ENCODE data around the gene CYP4V2. TPM values are rescaled to one million over a fixed set of nuclear protein-coding genes. Genes with fewer than 3 reads are reported as not detected.
"Not testable (repeated sequence)": the region's sequence is repeated elsewhere in the genome, so short reads cannot be mapped to it uniquely, and the experiment has no call there.

Gene CYP4V2
- total RNA-seq, 4 donors from 2014 or later = 36.6 to 66.9 (median 48.2) TPM

- H3K9me3 ChIP-seq = no peaks in the 10 kb centered on the region
- intact Hi-C loops (cut with DNase I) = no loop called here
- 95 to 96% methylated on average over 4 of the region's 4 CpGs for WGBS, 2 donors
These were observed 44.8 kb downstream of the CYP4V2 start for GRCh38 chr4:186236126-186236525.

GRCh38 chr4:186240452-186240847 lies 49.1 kb downstream of the CYP4V2 start:
- no peaks in the 10 kb centered on the region for H3K36me3 ChIP-seq
- DNase-seq = no peak
- no peak overlapping the region for H3K27ac ChIP-seq
- intact Hi-C loops (cut with DNase I) = no loop called here
- no peaks in the 10 kb centered on the region for H3K4me1 ChIP-seq
- TF ChIP-seq POLR2A (IDR thresholded peaks at IDR 0.05) (no peak), CTCF (IDR thresholded peaks at IDR 0.05) (no peak)
- no peaks in the 10 kb centered on the region for H3K27me3 ChIP-seq
- no peaks in the 10 kb centered on the region for H3K9me3 ChIP-seq
- WGBS, 2 donors = 88 to 93% methylated on average over 7 of the region's 7 CpGs
- no peak overlapping the region for H3K4me3 ChIP-seq (replicated peaks in 1 of 3)

More at GRCh38 chr4:186236126-186236525, 44.8 kb downstream of the CYP4V2 start:
- Histone ChIP-seq H3K27ac (no peak overlapping the region), H3K4me1 (no peaks in the 10 kb centered on the region), H3K27me3 (no peaks in the 10 kb centered on the region), H3K4me3 (replicated peaks in 1 of 3) (no peak overlapping the region), H3K36me3 (no peaks in the 10 kb centered on the region)
- TF ChIP-seq POLR2A (IDR thresholded peaks at IDR 0.05) = no peak
- TF ChIP-seq CTCF (IDR thresholded peaks at IDR 0.05) = no peak
- DNase-seq = no peak

- Histone ChIP-seq H3K27me3 (no peaks in the 10 kb centered on the region), H3K4me3 (replicated peaks in 1 of 3) (no peak overlapping the region), H3K27ac (no peak overlapping the region), H3K4me1 (no peaks in the 10 kb centered on the region), H3K36me3 (no peaks in the 10 kb centered on the region), H3K9me3 (no peaks in the 10 kb centered on the region)
- WGBS, 2 donors = 80 to 86% methylated on average over 7 of the region's 7 CpGs
- no peak for DNase-seq
- intact Hi-C loops (cut with DNase I) = no loop called here
- TF ChIP-seq CTCF (IDR thresholded peaks at IDR 0.05) (no peak), POLR2A (IDR thresholded peaks at IDR 0.05) (no peak)
These were observed 49.6 kb downstream of the CYP4V2 start for GRCh38 chr4:186240848-186241491.

- Histone ChIP-seq H3K9me3 (no peaks in the 10 kb centered on the region), H3K36me3 (no peaks in the 10 kb centered on the region), H3K27me3 (no peaks in the 10 kb centered on the region), H3K4me1 (no peaks in the 10 kb centered on the region), H3K4me3 (replicated peaks in 1 of 3) (no peak overlapping the region), H3K27ac (no peak overlapping the region)
- TF ChIP-seq CTCF (IDR thresholded peaks at IDR 0.05) (no peak), POLR2A (IDR thresholded peaks at IDR 0.05) (no peak)
- intact Hi-C loops (cut with DNase I) = no loop called here
- 90 to 91% methylated on average over 4 of the region's 4 CpGs for WGBS, 2 donors
- DNase-seq = no peak
These were observed 50.2 kb downstream of the CYP4V2 start for GRCh38 chr4:186241616-186242015.

- WGBS, 2 donors = 72 to 89% methylated on average over 10 of the region's 10 CpGs
- H3K36me3 ChIP-seq; H3K4me3 ChIP-seq (replicated peaks in 1 of 3); H3K4me1 ChIP-seq; H3K27ac ChIP-seq; intact Hi-C loops (cut with DNase I); DNase-seq; H3K9me3 ChIP-seq; H3K27me3 ChIP-seq: not testable (repeated sequence)
These were observed 50.7 kb downstream of the CYP4V2 start for GRCh38 chr4:186242031-186242430.
